Tibial nerve (tissue), 4 donors: Measurements from ENCODE around the gene TBXAS1. TPM values are rescaled to one million over a fixed set of nuclear protein-coding genes. Genes with fewer than 3 reads are reported as not detected.

Experiments used
- DNase-seq, 2 donors: peaks; one replicate each; pipeline ENCODE4 v3.0.0-alpha.2; 2019; ENCODE audit warnings: low spot score in 2 of 2
- H3K27ac ChIP-seq, 4 donors: fragments of 200-600 bp; sonication (generic) in 3 of 4; one replicate each; pipeline ENCODE4 v1.5.1; 2017 to 2019; ENCODE audit warnings: mild to moderate bottlenecking in 1 of 4
- H3K27me3 ChIP-seq, 2 donors: fragments of 200-600 bp; sonication (generic) in 1 of 2; one replicate each; pipeline versions ENCODE4 v1.5.1 to v1.6.0; 2017 to 2019
- H3K36me3 ChIP-seq, 3 donors: fragments of 200-600 bp; sonication (generic); one replicate each; pipeline ENCODE4 v1.5.1; 2018 to 2019
- H3K4me1 ChIP-seq, 4 donors: fragments of 200-600 bp; sonication (generic) in 3 of 4; one replicate each; pipeline ENCODE4 v1.5.1; 2017 to 2019
- H3K4me3 ChIP-seq, 4 donors: fragments of 200-600 bp; sonication (generic) in 3 of 4; one replicate each; pipeline ENCODE4 v1.5.1; 2017 to 2019; ENCODE audit warnings: mild to moderate bottlenecking in 1 of 4, moderate library complexity in 1 of 4
- H3K9me3 ChIP-seq, 4 donors: fragments of 200-600 bp; sonication (generic) in 3 of 4; one replicate each; pipeline ENCODE4 v1.5.1; 2017 to 2019
- CTCF ChIP-seq, 5 experiments: fragments of 200-600 bp in 3 of 5; fragments of 450-650 bp in 2 of 5; sonication (generic) in 3 of 5; IDR thresholded peaks; one replicate each; pipeline ENCODE4 v1.5.1; 2016 to 2019; ENCODE audit warnings: antibody characterized with exemption in 5 of 5, mild to moderate bottlenecking in 3 of 5, moderate library complexity in 2 of 5
- EP300 ChIP-seq, 2 donors: sonication (generic); formaldehyde crosslinking; IDR thresholded peaks; one replicate each; pipeline ENCODE4 v1.6.1; 2017; ENCODE audit warnings: antibody characterized with exemption in 2 of 2, mild to moderate bottlenecking in 1 of 2
- POLR2A ChIP-seq, 2 donors: fragments of 450-650 bp; IDR thresholded peaks; one replicate each; pipeline ENCODE4 v1.6.1; 2017; ENCODE audit warnings: antibody characterized with exemption in 2 of 2, mild to moderate bottlenecking in 2 of 2, moderate library complexity in 2 of 2
- WGBS, 2 donors: methylation state at CpG; one replicate each; pipeline ENCODE4 v1.1.5; 2018; 5-methylcytosine and 5-hydroxymethylcytosine counted together
- total RNA-seq, 4 donors: library from RNA; depleted of rRNA; stranded (reverse); fragments of >200 nt; gene quantifications; one replicate each; pipeline ENCODE4 v1.1.0, GENCODE V29; 2016

TBXAS1 gene
- total RNA-seq, 4 donors from 2014 or later = 19.0 to 80.4 (median 30.5) TPM

GRCh38 chr7:139797607-139798006, 31.5 kb upstream of the TBXAS1 start:
- TF ChIP-seq EP300 (IDR thresholded peaks at IDR 0.05) (no peak), POLR2A (IDR thresholded peaks at IDR 0.05) (no peak), CTCF (IDR thresholded peaks at IDR 0.05) (no peak)
- Histone ChIP-seq H3K4me3 (no peak overlapping the region), H3K9me3 (no peaks in the 10 kb centered on the region), H3K4me1 (peaks cover 0 to 7% (median 0%) of the 10 kb centered on the region in 4 donors), H3K36me3 (no peaks in the 10 kb centered on the region), H3K27ac (no peak overlapping the region), H3K27me3 (no peaks in the 10 kb centered on the region)
- DNase-seq = no peak
- 48 to 56% methylated on average over 2 of the region's 2 CpGs for WGBS, 2 donors

GRCh38 chr7:139798221-139798620, 30.8 kb upstream of the TBXAS1 start:
- Histone ChIP-seq H3K27ac (no peak overlapping the region), H3K36me3 (no peaks in the 10 kb centered on the region), H3K4me3 (no peak overlapping the region), H3K4me1 (peaks cover 0 to 7% (median 0%) of the 10 kb centered on the region in 4 donors), H3K27me3 (no peaks in the 10 kb centered on the region), H3K9me3 (no peaks in the 10 kb centered on the region)
- DNase-seq = no peak
- TF ChIP-seq POLR2A (IDR thresholded peaks at IDR 0.05) (no peak), CTCF (IDR thresholded peaks at IDR 0.05) (no peak), EP300 (IDR thresholded peaks at IDR 0.05) (no peak)
- 37 to 40% methylated on average over 10 of the region's 10 CpGs for WGBS, 2 donors

GRCh38 chr7:139798892-139799291, 30.2 kb upstream of the TBXAS1 start:
- Histone ChIP-seq H3K4me3 (no peak overlapping the region), H3K9me3 (no peaks in the 10 kb centered on the region), H3K27me3 (no peaks in the 10 kb centered on the region), H3K4me1 (peaks cover 0 to 7% (median 0%) of the 10 kb centered on the region in 4 donors), H3K36me3 (no peaks in the 10 kb centered on the region), H3K27ac (no peak overlapping the region)
- TF ChIP-seq EP300 (IDR thresholded peaks at IDR 0.05) = no peak
- DNase-seq = no peak
- WGBS, 2 donors = 89% methylated on average over 4 of the region's 4 CpGs

GRCh38 chr7:139799586-139799985, 29.5 kb upstream of the TBXAS1 start:
- H3K9me3 ChIP-seq = no peaks in the 10 kb centered on the region
- 53 to 61% methylated on average over 2 of the region's 2 CpGs for WGBS, 2 donors
- H3K4me3 ChIP-seq = no peak overlapping the region
- H3K36me3 ChIP-seq = no peaks in the 10 kb centered on the region
- H3K4me1 ChIP-seq = peaks cover 0 to 7% (median 0%) of the 10 kb centered on the region in 4 donors
- peak in 1 of 2 donors; percentile 17 for DNase-seq
- H3K27ac ChIP-seq = no peak overlapping the region
- H3K27me3 ChIP-seq = no peaks in the 10 kb centered on the region
- TF ChIP-seq CTCF (IDR thresholded peaks at IDR 0.05) = no peak
- TF ChIP-seq EP300 (IDR thresholded peaks at IDR 0.05) = peak in 1 of 2 donors; percentile 52

- no peak for DNase-seq
- WGBS, 2 donors = 71 to 77% methylated on average over 1 of the region's 1 CpG
- Histone ChIP-seq H3K36me3 (no peaks in the 10 kb centered on the region), H3K9me3 (no peaks in the 10 kb centered on the region), H3K4me3 (no peak overlapping the region), H3K27me3 (no peaks in the 10 kb centered on the region), H3K27ac (no peak overlapping the region), H3K4me1 (no peaks in the 10 kb centered on the region)
- TF ChIP-seq POLR2A (IDR thresholded peaks at IDR 0.05) (no peak), EP300 (IDR thresholded peaks at IDR 0.05) (no peak), CTCF (IDR thresholded peaks at IDR 0.05) (no peak)
Observed at GRCh38 chr7:139804571-139804970, 24.5 kb upstream of the TBXAS1 start.

GRCh38 chr7:139807009-139807408, 22.1 kb upstream of the TBXAS1 start:
- Histone ChIP-seq H3K4me3 (no peak overlapping the region), H3K4me1 (no peaks in the 10 kb centered on the region), H3K9me3 (no peaks in the 10 kb centered on the region), H3K36me3 (no peaks in the 10 kb centered on the region), H3K27ac (no peak overlapping the region), H3K27me3 (no peaks in the 10 kb centered on the region)
- 61 to 77% methylated on average over 3 of the region's 3 CpGs for WGBS, 2 donors
- no peak for DNase-seq
- TF ChIP-seq EP300 (IDR thresholded peaks at IDR 0.05) (no peak), CTCF (IDR thresholded peaks at IDR 0.05) (no peak), POLR2A (IDR thresholded peaks at IDR 0.05) (no peak)
